Tibial nerve (tissue), 4 donors: Measurements from ENCODE around the gene GCA. TPM values are rescaled to one million over a fixed set of nuclear protein-coding genes. Genes with fewer than 3 reads are reported as not detected.

ENCODE experiments used
- DNase-seq, 2 donors: peaks; one replicate each; pipeline ENCODE4 v3.0.0-alpha.2; 2019; ENCODE audit warnings: low spot score in 2 of 2
- H3K27ac ChIP-seq, 4 donors: fragments of 200-600 bp; sonication (generic) in 3 of 4; one replicate each; pipeline ENCODE4 v1.5.1; 2017 to 2019; ENCODE audit warnings: mild to moderate bottlenecking in 1 of 4
- H3K27me3 ChIP-seq, 2 donors: fragments of 200-600 bp; sonication (generic) in 1 of 2; one replicate each; pipeline versions ENCODE4 v1.5.1 to v1.6.0; 2017 to 2019
- H3K36me3 ChIP-seq, 3 donors: fragments of 200-600 bp; sonication (generic); one replicate each; pipeline ENCODE4 v1.5.1; 2018 to 2019
- H3K4me1 ChIP-seq, 4 donors: fragments of 200-600 bp; sonication (generic) in 3 of 4; one replicate each; pipeline ENCODE4 v1.5.1; 2017 to 2019
- H3K4me3 ChIP-seq, 4 donors: fragments of 200-600 bp; sonication (generic) in 3 of 4; one replicate each; pipeline ENCODE4 v1.5.1; 2017 to 2019; ENCODE audit warnings: mild to moderate bottlenecking in 1 of 4, moderate library complexity in 1 of 4
- H3K9me3 ChIP-seq, 4 donors: fragments of 200-600 bp; sonication (generic) in 3 of 4; one replicate each; pipeline ENCODE4 v1.5.1; 2017 to 2019
- CTCF ChIP-seq, 5 experiments: fragments of 200-600 bp in 3 of 5; fragments of 450-650 bp in 2 of 5; sonication (generic) in 3 of 5; IDR thresholded peaks; one replicate each; pipeline ENCODE4 v1.5.1; 2016 to 2019; ENCODE audit warnings: antibody characterized with exemption in 5 of 5, mild to moderate bottlenecking in 3 of 5, moderate library complexity in 2 of 5
- EP300 ChIP-seq, 2 donors: sonication (generic); formaldehyde crosslinking; IDR thresholded peaks; one replicate each; pipeline ENCODE4 v1.6.1; 2017; ENCODE audit warnings: antibody characterized with exemption in 2 of 2, mild to moderate bottlenecking in 1 of 2
- POLR2A ChIP-seq, 2 donors: fragments of 450-650 bp; IDR thresholded peaks; one replicate each; pipeline ENCODE4 v1.6.1; 2017; ENCODE audit warnings: antibody characterized with exemption in 2 of 2, mild to moderate bottlenecking in 2 of 2, moderate library complexity in 2 of 2
- WGBS, 2 donors: methylation state at CpG; one replicate each; pipeline ENCODE4 v1.1.5; 2018; 5-methylcytosine and 5-hydroxymethylcytosine counted together
- total RNA-seq, 4 donors: library from RNA; depleted of rRNA; stranded (reverse); fragments of >200 nt; gene quantifications; one replicate each; pipeline ENCODE4 v1.1.0, GENCODE V29; 2016

GCA gene
- total RNA-seq, 4 donors from 2014 or later, result 13.5 to 32.2 (median 21.1) TPM

GRCh38 chr2:162401871-162402270 is 57.9 kb downstream of the GCA start:
- WGBS, 2 donors, result 83 to 88% methylated on average over 2 of the region's 2 CpGs
- TF ChIP-seq EP300 (IDR thresholded peaks at IDR 0.05) (no peak), POLR2A (IDR thresholded peaks at IDR 0.05) (no peak), CTCF (IDR thresholded peaks at IDR 0.05) (no peak)
- Histone ChIP-seq H3K4me1 (no peaks in the 10 kb centered on the region), H3K27ac (no peak overlapping the region), H3K36me3 (no peaks in the 10 kb centered on the region), H3K27me3 (no peaks in the 10 kb centered on the region), H3K9me3 (no peaks in the 10 kb centered on the region), H3K4me3 (no peak overlapping the region)
- DNase-seq, result no peak

DNA sequence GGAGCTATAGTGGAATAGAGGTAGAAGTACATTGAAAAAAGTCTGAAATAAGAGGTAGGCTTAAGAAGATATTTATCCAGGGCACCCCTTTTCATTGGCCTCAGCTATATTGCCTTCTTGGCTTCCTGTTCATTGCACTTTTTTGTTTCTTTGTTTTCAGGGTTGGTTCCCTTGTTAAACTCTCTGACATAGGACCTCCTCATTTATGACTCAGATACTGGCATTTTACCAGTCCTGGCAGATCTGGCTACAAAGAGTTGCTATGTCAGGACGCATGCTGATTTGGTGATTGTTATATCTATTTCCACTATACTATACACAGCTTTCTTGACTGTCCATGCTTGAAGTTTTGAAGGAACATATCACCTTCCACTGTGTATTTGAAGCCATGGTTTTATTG is 60.0 kb downstream of the GCA start:
- TF ChIP-seq CTCF (IDR thresholded peaks at IDR 0.05) (no peak), POLR2A (IDR thresholded peaks at IDR 0.05) (no peak), EP300 (IDR thresholded peaks at IDR 0.05) (no peak)
- H3K36me3 ChIP-seq, result no peaks in the 10 kb centered on the region

More for the DNA sequence above, 60.0 kb downstream of the GCA start:
- 35 to 37% methylated on average over 1 of the region's 1 CpG for WGBS, 2 donors
- Histone ChIP-seq H3K27ac (no peak overlapping the region), H3K4me3 (no peak overlapping the region), H3K27me3 (no peaks in the 10 kb centered on the region), H3K4me1 (no peaks in the 10 kb centered on the region), H3K9me3 (no peaks in the 10 kb centered on the region)
- DNase-seq, result no peak

Other genes starting within 250 kb of the GCA start
- 1 to 10 TPM in 1 of 4 donors, not detected in 3; 1.8 TPM for gene GCG, start 191.9 kb upstream of the GCA start, total RNA-seq
- 10 to 100 TPM in 1 of 4 donors, 1 to 10 TPM in 3; 2.0 to 12.0 (median 5.6) TPM for gene FAP, start 100.7 kb upstream of the GCA start, total RNA-seq
- 10 to 100 TPM; 12.5 to 13.2 (median 12.8) TPM for gene IFIH1, start 25.4 kb upstream of the GCA start, total RNA-seq